HG03280 (cell line): ENCODE data around the gene KCNRG.
"Not testable (repeated sequence)": the region's sequence is repeated elsewhere in the genome, so short reads cannot be mapped to it uniquely, and the experiment has no call there.

Source experiments
- ATAC-seq: cut with Tn5 transposase; IDR thresholded peaks from one replicate; pipeline ENCODE4 v1.9.1; 2021; ENCODE audit warnings: mild to moderate bottlenecking, moderate library complexity; ENCODE audit not compliant: unreplicated experiment

Gene KCNRG

DNA sequence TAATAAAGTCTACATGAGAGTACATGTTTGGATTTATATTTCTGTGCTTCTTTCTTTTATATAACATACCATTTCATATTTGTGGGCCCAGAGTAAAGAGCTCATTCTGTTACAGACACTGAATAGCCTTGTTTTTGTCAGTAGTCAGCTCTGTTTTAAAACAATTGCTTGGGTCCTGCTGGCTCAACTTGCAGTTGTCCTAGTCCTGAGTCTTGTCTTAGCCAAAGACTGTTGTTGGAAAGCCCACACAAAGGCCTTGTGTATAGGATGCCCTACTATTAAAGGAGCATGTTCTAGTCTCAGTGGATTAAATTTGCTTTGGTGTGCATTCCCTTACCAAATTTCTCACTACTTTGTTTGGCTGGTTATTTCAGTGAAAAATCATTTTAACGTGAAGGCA is 3.8 kb upstream of the KCNRG start:
- ATAC-seq, result no peak

DNA sequence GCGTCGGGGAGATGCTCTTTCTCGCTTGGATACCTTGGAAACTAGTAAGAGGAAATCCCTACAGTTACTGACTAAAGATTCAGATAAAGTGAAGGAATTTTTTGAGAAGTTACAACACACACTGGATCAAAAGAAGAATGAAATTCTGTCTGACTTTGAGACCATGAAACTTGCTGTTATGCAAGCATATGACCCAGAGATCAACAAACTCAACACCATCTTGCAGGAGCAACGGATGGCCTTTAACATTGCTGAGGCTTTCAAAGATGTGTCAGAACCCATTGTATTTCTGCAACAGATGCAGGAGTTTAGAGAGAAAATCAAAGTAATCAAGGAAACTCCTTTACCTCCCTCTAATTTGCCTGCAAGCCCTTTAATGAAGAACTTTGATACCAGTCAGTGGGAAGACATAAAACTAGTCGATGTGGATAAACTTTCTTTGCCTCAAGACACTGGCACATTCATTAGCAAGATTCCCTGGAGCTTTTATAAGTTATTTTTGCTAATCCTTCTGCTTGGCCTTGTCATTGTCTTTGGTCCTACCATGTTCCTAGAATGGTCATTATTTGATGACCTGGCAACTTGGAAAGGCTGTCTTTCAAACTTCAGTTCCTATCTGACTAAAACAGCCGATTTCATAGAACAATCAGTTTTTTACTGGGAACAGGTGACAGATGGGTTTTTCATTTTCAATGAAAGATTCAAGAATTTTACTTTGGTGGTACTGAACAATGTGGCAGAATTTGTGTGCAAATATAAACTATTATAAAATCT is 2.7 kb upstream of the KCNRG start:
- no peak for ATAC-seq

- no peak for ATAC-seq
Measured at GRCh38 chr13:50014386-50014785, 858 bp upstream of the KCNRG start.

- no peak for ATAC-seq
Measured at GRCh38 chr13:50015750-50016149, 506 bp downstream of the KCNRG start.

- no peak for ATAC-seq
Measured at GRCh38 chr13:50016444-50016843, 1.2 kb downstream of the KCNRG start.

- no peak for ATAC-seq
Measured at GRCh38 chr13:50017819-50018218, 2.6 kb downstream of the KCNRG start.

GRCh38 chr13:50025436-50025835 is 10.2 kb downstream of the KCNRG start:
- ATAC-seq, result no peak

DNA sequence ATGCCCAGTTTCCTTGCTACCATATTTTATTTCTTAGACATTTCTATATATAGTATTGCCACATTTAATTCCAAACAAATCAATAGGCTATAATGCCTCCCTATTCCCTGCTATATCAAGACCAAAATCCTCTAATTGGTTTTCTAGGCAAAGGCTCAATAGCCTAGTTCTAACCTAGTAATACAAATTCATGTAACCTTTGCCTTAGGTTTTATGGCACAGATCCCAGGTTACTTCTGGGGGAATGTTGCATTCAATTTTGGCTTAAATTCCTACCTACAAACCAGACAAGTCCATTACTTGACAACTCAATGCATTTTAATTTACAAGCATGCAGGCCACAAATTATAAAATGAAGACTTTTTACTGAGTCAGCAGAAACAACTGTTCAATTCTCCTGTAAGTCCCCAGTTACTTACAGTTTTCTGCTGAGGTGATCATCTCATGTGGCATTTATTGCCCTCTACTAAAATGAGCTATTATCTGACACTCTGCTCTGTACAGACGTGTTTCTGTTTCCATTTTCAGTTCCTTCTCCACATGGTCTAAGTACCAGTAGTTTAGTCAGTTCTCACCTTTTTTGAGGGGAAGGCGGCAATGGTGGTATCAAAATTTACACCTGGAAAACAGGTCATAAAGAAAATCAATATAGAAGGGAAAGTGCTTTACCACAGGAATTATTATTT is 11.7 kb downstream of the KCNRG start:
- ATAC-seq, result peak; percentile 99

- ATAC-seq, result no peak
Measured at GRCh38 chr13:50030315-50030714, 15.1 kb downstream of the KCNRG start.

DNA sequence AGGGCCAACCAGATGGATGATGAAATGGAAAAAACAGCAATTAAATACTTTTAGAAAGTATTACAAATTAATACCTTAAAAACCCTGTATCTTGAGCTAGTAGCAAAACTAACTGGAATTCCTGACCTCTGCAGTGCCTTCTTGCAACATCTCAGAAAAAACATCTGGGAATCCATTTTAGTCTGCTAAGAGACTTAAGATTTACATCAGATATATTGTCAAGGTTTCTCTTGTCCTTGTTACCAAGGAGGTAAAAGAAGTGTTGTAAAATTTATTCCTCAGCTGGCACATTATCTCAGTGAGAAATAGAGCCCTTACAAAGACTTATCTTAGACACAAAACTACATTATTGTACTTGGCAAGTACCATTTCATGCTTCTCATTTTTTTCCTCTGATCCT is 18.5 kb downstream of the KCNRG start:
- ATAC-seq, result no peak

- ATAC-seq, result no peak
Measured at GRCh38 chr13:50037788-50038187, 22.5 kb downstream of the KCNRG start.

- ATAC-seq, result no peak
Measured at GRCh38 chr13:50038266-50038665, 23.0 kb downstream of the KCNRG start.

GRCh38 chr13:50052478-50052877 is 37.2 kb downstream of the KCNRG start:
- no peak for ATAC-seq

DNA sequence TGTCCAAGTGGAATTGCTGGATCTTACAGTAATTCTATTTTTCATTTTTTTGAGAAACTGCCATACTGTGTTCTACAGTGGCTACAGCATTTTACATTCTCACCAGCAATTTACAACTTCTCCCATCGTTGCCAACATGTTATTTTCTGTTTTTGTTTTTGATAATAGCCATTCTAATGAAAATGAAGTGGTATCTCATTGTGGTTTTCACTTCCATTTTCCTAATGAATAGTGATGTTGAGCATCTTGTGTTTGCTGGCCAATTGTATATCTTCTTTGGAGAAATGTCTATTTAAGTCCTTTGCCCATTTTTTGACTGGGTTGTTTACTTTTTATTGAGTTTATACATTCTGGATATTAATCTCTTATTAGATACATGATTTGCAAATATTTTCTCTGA is 38.6 kb downstream of the KCNRG start:
- no peak for ATAC-seq

GRCh38 chr13:50055454-50055853 is 40.2 kb downstream of the KCNRG start:
- ATAC-seq, result no peak

GRCh38 chr13:50060718-50061117 is 45.5 kb downstream of the KCNRG start:
- ATAC-seq, result no peak

GRCh38 chr13:50062336-50062735 is 47.1 kb downstream of the KCNRG start:
- ATAC-seq, result not testable (repeated sequence)

GRCh38 chr13:50065712-50066111 is 50.5 kb downstream of the KCNRG start:
- no peak for ATAC-seq

GRCh38 chr13:50068508-50068907 is 53.3 kb downstream of the KCNRG start:
- no peak for ATAC-seq

GRCh38 chr13:50069261-50069660 is 54.0 kb downstream of the KCNRG start:
- ATAC-seq, result no peak

DNA sequence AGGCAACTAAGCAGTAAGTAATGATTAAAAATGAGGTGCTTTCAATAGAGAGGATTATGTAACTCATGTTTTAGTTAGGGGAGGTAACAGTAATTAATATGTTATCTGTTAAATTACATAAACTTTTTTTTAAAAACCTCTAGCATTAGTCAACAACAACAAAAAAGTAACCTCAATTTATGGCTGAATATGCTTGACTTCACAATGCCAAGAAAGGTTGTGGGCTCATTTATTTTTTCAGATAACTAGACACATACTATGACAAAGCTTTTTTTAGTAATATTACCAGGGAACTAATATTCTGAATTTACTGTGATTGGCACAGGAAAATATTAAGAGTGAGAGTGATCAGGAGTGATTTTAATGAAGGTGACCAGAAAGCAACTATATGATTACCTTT is 54.9 kb downstream of the KCNRG start:
- no peak for ATAC-seq
